Endothelial cell of umbilical vein (primary cell): Measurements from ENCODE around the gene NELL2. TPM values are rescaled to one million over a fixed set of nuclear protein-coding genes. Genes with fewer than 3 reads are reported as not detected.

Experiments used
- BruUV-seq: library from RNA; stranded (reverse); fragments of 400-500 nt; replicated peaks from 2 replicates; lab custom pipeline; 2021; lab: Mats Ljungman, UMichigan
- CTCF ChIA-PET: fragments of 300-600, 350-600 bp; sonication (Branson Sonifier 250); formaldehyde crosslinking; loops from one replicate; lab custom pipeline; 2021; ENCODE audit warnings: antibody characterized with exemption, inconsistent platforms; lab: Charles Lee
- POLR2A ChIA-PET: fragments of 300-600, 350-600 bp; sonication (Branson Sonifier 250); formaldehyde crosslinking; loops from one replicate; lab custom pipeline; 2021; ENCODE audit warnings: antibody characterized with exemption, inconsistent platforms; lab: Charles Lee
- DNase-seq: peaks from one replicate; pipeline ENCODE4 v3.0.0-alpha.2; 2011; ENCODE audit warnings: low read depth, low spot score
- FAIRE-seq: peaks from 2 replicates; lab custom pipeline; 2011; peaks lifted over from hg19 to GRCh38; lab: Jason Lieb, UNC
- H2AFZ ChIP-seq: 2 replicates; pipeline ENCODE4 v1.6.0; 2012; ENCODE audit warnings: low read depth, low read length, control low read depth, inconsistent platforms
- H3K27ac ChIP-seq: 2 replicates; pipeline ENCODE4 v1.5.1; 2011; ENCODE audit warnings: low read depth, mild to moderate bottlenecking, control low read depth, low read length, moderate library complexity; ENCODE audit not compliant: insufficient read depth
- H3K27me3 ChIP-seq, 2 experiments: 2 replicates each; pipeline versions ENCODE4 v1.6.0 to v1.6.1; 2011; ENCODE audit warnings: low read length in 2 of 2, mixed read lengths in 1 of 2; ENCODE audit not compliant: control insufficient read depth in 2 of 2, insufficient read depth in 2 of 2
- H3K36me3 ChIP-seq, 2 experiments: 2 replicates in 1 of 2; 3 replicates in 1 of 2; pipeline ENCODE4 v1.5.1; 2011; ENCODE audit warnings: low read length in 2 of 2, mild to moderate bottlenecking in 1 of 2, moderate library complexity in 1 of 2; ENCODE audit not compliant: control insufficient read depth in 2 of 2, insufficient read depth in 2 of 2; ENCODE audit errors: extremely low read depth in 1 of 2
- H3K4me1 ChIP-seq: 3 replicates; pipeline ENCODE4 v1.5.1; 2011; ENCODE audit warnings: mild to moderate bottlenecking, low read length; ENCODE audit not compliant: control insufficient read depth, insufficient read depth; ENCODE audit errors: extremely low read depth
- H3K4me2 ChIP-seq: 2 replicates; pipeline ENCODE4 v1.6.1; 2011; ENCODE audit warnings: low read length, control low read depth, mixed read lengths; ENCODE audit not compliant: insufficient read depth
- H3K4me3 ChIP-seq, 3 experiments: fragments of 200-600 bp in 1 of 3; sonication (generic), shearing (Covaris generic) in 1 of 3; replicated peaks in 1 of 3; 2 replicates each; pipeline ENCODE4 v1.5.1; 2011 to 2016; ENCODE audit warnings: control low read depth in 3 of 3, low read length in 3 of 3, mild to moderate bottlenecking in 2 of 3, inconsistent platforms in 1 of 3, low read depth in 1 of 3, moderate library complexity in 1 of 3; ENCODE audit not compliant: insufficient read depth in 1 of 3
- H3K79me2 ChIP-seq: 2 replicates; pipeline ENCODE4 v1.6.0; 2012; ENCODE audit warnings: low read length, inconsistent platforms; ENCODE audit not compliant: control insufficient read depth, insufficient read depth
- H3K9ac ChIP-seq: replicated peaks from 2 replicates; pipeline ENCODE3; 2011; ENCODE audit warnings: low read length, control low read depth; ENCODE audit not compliant: insufficient read depth; ENCODE audit errors: extremely low read depth
- H3K9me1 ChIP-seq: replicated peaks from 3 replicates; pipeline ENCODE4 v1.6.0; 2011; ENCODE audit warnings: mild to moderate bottlenecking, low read length; ENCODE audit not compliant: control insufficient read depth, insufficient read depth; ENCODE audit errors: extremely low read depth
- H3K9me3 ChIP-seq: replicated peaks from 2 replicates; pipeline ENCODE4 v1.5.1; 2012; ENCODE audit warnings: low read length, inconsistent platforms; ENCODE audit not compliant: control insufficient read depth, insufficient read depth
- H4K20me1 ChIP-seq: replicated peaks from 2 replicates; pipeline ENCODE3; 2011; ENCODE audit warnings: mild to moderate bottlenecking, low read length; ENCODE audit not compliant: control insufficient read depth, insufficient read depth; ENCODE audit errors: extremely low read depth
- EZH2 ChIP-seq: IDR thresholded peaks from 2 replicates; pipeline ENCODE4 v1.6.1; 2012; ENCODE audit warnings: borderline replicate concordance, low read depth, mild to moderate bottlenecking, moderate library complexity, low read length, inconsistent platforms; ENCODE audit not compliant: severe bottlenecking
- FOS ChIP-seq: IDR thresholded peaks from 2 replicates; pipeline ENCODE4 v1.6.1; 2011; ENCODE audit warnings: mild to moderate bottlenecking, low read length, moderate library complexity, borderline replicate concordance; ENCODE audit not compliant: insufficient read depth
- GATA2 ChIP-seq: IDR thresholded peaks from 2 replicates; pipeline ENCODE4 v1.7.0; 2011; ENCODE audit warnings: low read depth, mild to moderate bottlenecking, moderate library complexity, mixed read lengths, low read length; ENCODE audit not compliant: insufficient read length, insufficient read depth
- JUN ChIP-seq: IDR thresholded peaks from 2 replicates; pipeline ENCODE4 v1.6.1; 2011; ENCODE audit warnings: borderline replicate concordance, low read depth; ENCODE audit not compliant: insufficient read length, insufficient read depth
- MAX ChIP-seq: IDR thresholded peaks from 2 replicates; pipeline ENCODE4 v1.6.1; 2011; ENCODE audit not compliant: insufficient read depth, insufficient read length
- MYC ChIP-seq: IDR thresholded peaks from one replicate; pipeline ENCODE4 v1.6.1; 2011; ENCODE audit warnings: mild to moderate bottlenecking, low read depth, low read length
- POLR2A ChIP-seq: IDR thresholded peaks from 2 replicates; pipeline ENCODE4 v1.6.1; 2012; ENCODE audit warnings: low read depth, mild to moderate bottlenecking, control low read depth, low read length
- POLR2AphosphoS5 ChIP-seq: IDR thresholded peaks from 2 replicates; pipeline ENCODE4 v1.6.1; 2012; ENCODE audit warnings: low read depth, mild to moderate bottlenecking, control low read depth, low read length, moderate library complexity; ENCODE audit not compliant: insufficient read depth
- dilution Hi-C: fragments of 300-500 bp; cut with MboI; formaldehyde crosslinking; loops from one replicate; pipeline ENCODE4 v1.15.0; 2019; ENCODE audit warnings: low sequenced_read_pairs; ENCODE audit not compliant: extremely low pct_ligation_motif_present
- intact Hi-C: fragments of 100-400 bp; cut with micrococcal nuclease; formaldehyde crosslinking; loops from one replicate; pipeline ENCODE4 v1.10.0; 2022
- polyA plus RNA-seq, 4 experiments: library from polyadenylated mRNA; depleted of rRNA in 3 of 4; stranded (reverse) in 3 of 4; unstranded in 1 of 4; fragments of >200 nt; gene quantifications; 2 replicates each; pipeline versions ENCODE4 v1.2.1 to v1.2.3, GENCODE V29; 2011 to 2012; ENCODE audit warnings: missing spikeins in 1 of 4
- total RNA-seq: library from RNA; stranded (reverse); gene quantifications from 2 replicates; pipeline ENCODE4 v1.2.3, GENCODE V29; 2021
- TF ChIP-seq, protein P1 (sequence below), 2 donors: IDR thresholded peaks; 1 replicate in 1 of 2; 2 replicates in 1 of 2; pipeline ENCODE4 v1.5.1; 2011; ENCODE audit warnings: low read length in 2 of 2, mild to moderate bottlenecking in 2 of 2, moderate library complexity in 2 of 2, control low read depth in 1 of 2, inconsistent platforms in 1 of 2, low read depth in 1 of 2; ENCODE audit not compliant: insufficient read depth in 1 of 2; ENCODE audit errors: extremely low read depth in 1 of 2

The NELL2 gene
- total and polyA plus RNA-seq, 2 donors (not counting 3 experiments of a cell fraction or from before 2014, with no cell fraction given) = 0.11 to 0.49 TPM

- CTCF ChIA-PET = no interaction called here
- intact Hi-C loops = no loop called here
- Histone ChIP-seq H3K9me3 (peaks cover 3% of the 10 kb centered on the region), H3K4me1 (no peaks in the 10 kb centered on the region), H4K20me1 (no peaks in the 10 kb centered on the region), H3K79me2 (no peaks in the 10 kb centered on the region), H3K4me2 (no peak overlapping the region), H3K9me1 (no peaks in the 10 kb centered on the region), H3K36me3 (no peaks in the 10 kb centered on the region), H3K27me3 (no peaks in the 10 kb centered on the region), H3K4me3 (no peak overlapping the region), H3K9ac (no peak overlapping the region), H2AFZ (no peak overlapping the region), H3K27ac (no peak overlapping the region)
- POLR2A ChIA-PET = no interaction called here
- TF ChIP-seq POLR2AphosphoS5 (no peak), POLR2A (no peak), JUN (no peak), FOS (no peak), MAX (no peak), MYC (no peak), GATA2 (no peak), EZH2 (no peak)
- TF ChIP-seq, protein P1, sequence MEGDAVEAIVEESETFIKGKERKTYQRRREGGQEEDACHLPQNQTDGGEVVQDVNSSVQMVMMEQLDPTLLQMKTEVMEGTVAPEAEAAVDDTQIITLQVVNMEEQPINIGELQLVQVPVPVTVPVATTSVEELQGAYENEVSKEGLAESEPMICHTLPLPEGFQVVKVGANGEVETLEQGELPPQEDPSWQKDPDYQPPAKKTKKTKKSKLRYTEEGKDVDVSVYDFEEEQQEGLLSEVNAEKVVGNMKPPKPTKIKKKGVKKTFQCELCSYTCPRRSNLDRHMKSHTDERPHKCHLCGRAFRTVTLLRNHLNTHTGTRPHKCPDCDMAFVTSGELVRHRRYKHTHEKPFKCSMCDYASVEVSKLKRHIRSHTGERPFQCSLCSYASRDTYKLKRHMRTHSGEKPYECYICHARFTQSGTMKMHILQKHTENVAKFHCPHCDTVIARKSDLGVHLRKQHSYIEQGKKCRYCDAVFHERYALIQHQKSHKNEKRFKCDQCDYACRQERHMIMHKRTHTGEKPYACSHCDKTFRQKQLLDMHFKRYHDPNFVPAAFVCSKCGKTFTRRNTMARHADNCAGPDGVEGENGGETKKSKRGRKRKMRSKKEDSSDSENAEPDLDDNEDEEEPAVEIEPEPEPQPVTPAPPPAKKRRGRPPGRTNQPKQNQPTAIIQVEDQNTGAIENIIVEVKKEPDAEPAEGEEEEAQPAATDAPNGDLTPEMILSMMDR (IDR thresholded peaks at IDR 0.05; ENCODE audit: extremely low read depth in 1 of 2, insufficient read depth in 1 of 2, low read depth in 1 of 2, low read length in 2 of 2) = no peak
- DNase-seq (no peak), FAIRE-seq (no peak)
- dilution Hi-C loops = no loop called here
- BruUV-seq = no TSS peak
Measured at GRCh38 chr12:44672042-44672441, 204.1 kb downstream of the NELL2 start.
